Heart right ventricle (tissue), 16 donors: Measurements from ENCODE around the gene FAM227A. TPM values are rescaled to one million over a fixed set of nuclear protein-coding genes. Genes with fewer than 3 reads are reported as not detected.
A peak's percentile ranks its signal among the peaks of the same experiment; 100 is the strongest.
"Not testable (repeated sequence)": the region's sequence is repeated elsewhere in the genome, so short reads cannot be mapped to it uniquely, and the experiment has no call there.

Experiments used
- ATAC-seq, 8 donors: fragments of 200-7000 bp; cut with Tn5 transposase; one replicate each; pipeline ENCODE4 v1.9.1; 2020; ENCODE audit warnings: mild to moderate bottlenecking in 8 of 8, moderate library complexity in 8 of 8, moderate number of reproducible peaks in 1 of 8
- DNase-seq, 2 donors: peaks; one replicate each; pipeline ENCODE4 v3.0.0-alpha.2; 2020
- H3K27ac ChIP-seq, 10 donors: fragments of 200-600 bp; sonication (generic) in 2 of 10; one replicate each; pipeline versions ENCODE4 v1.5.0 to v1.8.0; 2020 to 2022; ENCODE audit warnings: mild to moderate bottlenecking in 3 of 10
- H3K27me3 ChIP-seq, 7 donors: fragments of 200-600 bp; one replicate each; pipeline ENCODE4 v1.8.0; 2021 to 2022; ENCODE audit warnings: mild to moderate bottlenecking in 2 of 7
- H3K36me3 ChIP-seq, 9 donors: fragments of 200-600 bp; sonication (generic) in 1 of 9; one replicate each; pipeline versions ENCODE4 v1.5.0 to v1.8.0; 2020 to 2022; ENCODE audit warnings: mild to moderate bottlenecking in 2 of 9
- H3K4me1 ChIP-seq, 9 donors: fragments of 200-600 bp; sonication (generic) in 1 of 9; one replicate each; pipeline versions ENCODE4 v1.5.0 to v1.8.0; 2020 to 2022; ENCODE audit warnings: mild to moderate bottlenecking in 4 of 9
- H3K4me3 ChIP-seq, 10 donors: fragments of 200-600 bp; sonication (generic) in 2 of 10; one replicate each; pipeline versions ENCODE4 v1.5.0 to v1.8.0; 2020 to 2022; ENCODE audit warnings: mild to moderate bottlenecking in 7 of 10, moderate library complexity in 2 of 10
- H3K9me3 ChIP-seq, 11 donors: fragments of 200-600 bp in 10 of 11; sonication (generic) in 2 of 11; one replicate each; pipeline versions ENCODE4 v1.5.0 to v1.8.0; 2013 to 2022; ENCODE audit warnings: mild to moderate bottlenecking in 2 of 11, control low read depth in 1 of 11, moderate library complexity in 1 of 11
- WGBS, 2 donors: extraction: QIAGEN DNeasy Blood & Tissue Kit; methylation state at CpG; one replicate each; pipeline ENCODE4 v1.1.7; 2013; ENCODE audit warnings: inconsistent platforms in 1 of 2; 5-methylcytosine and 5-hydroxymethylcytosine counted together
- intact Hi-C, 10 donors: fragments of 100-400 bp; cut with DNase I; formaldehyde crosslinking; loops; one replicate each; pipeline versions ENCODE4 v1.11.1 to v1.14.2; 2022
- polyA plus RNA-seq, 2 donors: library from polyadenylated mRNA; stranded (reverse); fragments of 200-250 nt; gene quantifications; one replicate each; pipeline ENCODE4 v1.2.3, GENCODE V29; 2013
- total RNA-seq, 10 donors: library from RNA; stranded (reverse); fragmentation: NEBNext Ultra II Directional in 3 of 10; extraction: Animal tissue kit (Norgen Biotek cat#: 25700) in 3 of 10; gene quantifications; one replicate each; pipeline versions ENCODE4 v1.2.1 to v1.2.4, GENCODE V29; 2021 to 2023
- TF ChIP-seq, protein P1 (sequence below), 9 donors: fragments of 200-600 bp; sonication (generic) in 2 of 9; IDR thresholded peaks; one replicate each; pipeline versions ENCODE4 v1.5.0 to v1.8.0; 2021 to 2022; ENCODE audit warnings: antibody characterized with exemption in 9 of 9, mild to moderate bottlenecking in 5 of 9, moderate library complexity in 1 of 9
- donor health status: Arrhythmogenic right ventricular cardiomyopathy.
- donor health status: ischemic (EF 13 %, LVEDD 7.1; RV severe dilation, severe dysfunction).
- donor health status: healthy with polysubstance abuse.
- donor health status: DM: no; HTN: yes; CAD: no.
- donor health status: DM: no; HTN: no; CAD: no.
- donor health status: ischemic (EF 25% LVEDD 6.9; RV normal size, moderate dysfunction).
- donor health status: ischemic (EF 25% LVEDD 5.7; RV mildly dilated, moderate dysfunction).
- donor health status: healthy.
- donor health status: DM: yes; HTN: yes; CAD: no.
- donor health status: Ischemic cardiomyopathy.
- donor health status: ischemic (EF 35%, LVEDD 5.7; RV mildly dilated, moderate dysfunction).
- donor health status: nonischemic (EF 11% LVEDD 7.7; RV severe dilation, severe dysfunction).
- donor health status: DM: yes; HTN: yes; CAD: no.
- donor health status: PGD.
- donor health status: ischemic (EF 29% LVEDD 5.4; RV normal size, mild dysfunction).
- donor health status: nonischemic (EF 23%, LVEDD 6.1; RV moderate dilation, normal function).

The FAM227A gene
- total and polyA plus RNA-seq, 12 donors: 0.11 to 0.97 (median 0.46) TPM

- Histone ChIP-seq H3K36me3 (peaks cover 0 to 12% (median 0%) of the 10 kb centered on the region in 9 donors), H3K27ac (no peak overlapping the region), H3K27me3 (no peaks in the 10 kb centered on the region), H3K4me3 (no peak overlapping the region), H3K9me3 (no peaks in the 10 kb centered on the region), H3K4me1 (no peaks in the 10 kb centered on the region)
- no peak for ATAC-seq
- DNase-seq: no peak
- WGBS, 2 donors: 84 to 91% methylated on average over 5 of the region's 5 CpGs
- TF ChIP-seq, protein P1, sequence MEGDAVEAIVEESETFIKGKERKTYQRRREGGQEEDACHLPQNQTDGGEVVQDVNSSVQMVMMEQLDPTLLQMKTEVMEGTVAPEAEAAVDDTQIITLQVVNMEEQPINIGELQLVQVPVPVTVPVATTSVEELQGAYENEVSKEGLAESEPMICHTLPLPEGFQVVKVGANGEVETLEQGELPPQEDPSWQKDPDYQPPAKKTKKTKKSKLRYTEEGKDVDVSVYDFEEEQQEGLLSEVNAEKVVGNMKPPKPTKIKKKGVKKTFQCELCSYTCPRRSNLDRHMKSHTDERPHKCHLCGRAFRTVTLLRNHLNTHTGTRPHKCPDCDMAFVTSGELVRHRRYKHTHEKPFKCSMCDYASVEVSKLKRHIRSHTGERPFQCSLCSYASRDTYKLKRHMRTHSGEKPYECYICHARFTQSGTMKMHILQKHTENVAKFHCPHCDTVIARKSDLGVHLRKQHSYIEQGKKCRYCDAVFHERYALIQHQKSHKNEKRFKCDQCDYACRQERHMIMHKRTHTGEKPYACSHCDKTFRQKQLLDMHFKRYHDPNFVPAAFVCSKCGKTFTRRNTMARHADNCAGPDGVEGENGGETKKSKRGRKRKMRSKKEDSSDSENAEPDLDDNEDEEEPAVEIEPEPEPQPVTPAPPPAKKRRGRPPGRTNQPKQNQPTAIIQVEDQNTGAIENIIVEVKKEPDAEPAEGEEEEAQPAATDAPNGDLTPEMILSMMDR (IDR thresholded peaks at IDR 0.05): no peak
- intact Hi-C loops: no loop called here
Measured at GRCh38 chr22:38628444-38628843, 27.7 kb downstream of the FAM227A start.

- TF ChIP-seq, protein P1 (IDR thresholded peaks at IDR 0.05): no peak
- Histone ChIP-seq H3K27me3 (no peaks in the 10 kb centered on the region), H3K4me1 (no peaks in the 10 kb centered on the region), H3K9me3 (peaks cover 0 to 7% (median 3%) of the 10 kb centered on the region in 11 donors), H3K4me3 (no peak overlapping the region), H3K27ac (no peak overlapping the region), H3K36me3 (no peaks in the 10 kb centered on the region)
- intact Hi-C loops: no loop called here
- DNase-seq (no peak), ATAC-seq (no peak)
- WGBS, 2 donors: 75 to 85% methylated on average over 4 of the region's 4 CpGs
Measured at GRCh38 chr22:38623351-38623750, 32.8 kb downstream of the FAM227A start.

- H3K27ac ChIP-seq: no peak overlapping the region
- WGBS, 2 donors: 96% methylated on average over 2 of the region's 2 CpGs
- TF ChIP-seq, protein P1 (IDR thresholded peaks at IDR 0.05): no peak
- intact Hi-C loops: no loop called here
- peaks cover 0 to 18% (median 3%) of the 10 kb centered on the region in 11 donors for H3K9me3 ChIP-seq
- peaks cover 0 to 19% (median 8%) of the 10 kb centered on the region in 9 donors for H3K4me1 ChIP-seq
- no peak overlapping the region for H3K4me3 ChIP-seq
- H3K27me3 ChIP-seq: no peaks in the 10 kb centered on the region
- no peak for DNase-seq
- no peak for ATAC-seq
- H3K36me3 ChIP-seq: no peaks in the 10 kb centered on the region
Measured at GRCh38 chr22:38618682-38619081, 37.5 kb downstream of the FAM227A start.

DNA sequence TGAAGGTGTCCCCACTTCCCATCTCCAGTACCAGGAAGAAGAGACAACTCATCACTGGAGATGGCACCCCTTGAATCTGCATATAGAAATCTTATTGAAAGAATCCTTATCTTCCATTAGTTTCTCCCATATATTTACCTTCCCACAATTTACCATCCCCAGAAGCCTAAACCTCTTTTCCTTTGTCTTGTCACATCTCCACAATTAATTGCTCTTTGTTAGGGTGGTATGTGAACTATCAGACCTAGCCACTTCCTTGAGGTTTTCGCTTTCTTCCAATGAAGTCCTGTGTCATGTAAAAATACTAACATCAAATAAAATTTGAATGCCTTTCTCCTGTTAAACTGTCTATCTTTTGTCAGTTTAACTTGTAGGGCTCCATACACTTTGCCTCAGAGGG lies 37.9 kb downstream of the FAM227A start:
- intact Hi-C loops: no loop called here
- DNase-seq: no peak
- Histone ChIP-seq H3K27ac (no peak overlapping the region), H3K9me3 (peaks cover 0 to 18% (median 3%) of the 10 kb centered on the region in 11 donors), H3K36me3 (no peaks in the 10 kb centered on the region), H3K27me3 (no peaks in the 10 kb centered on the region), H3K4me3 (no peak overlapping the region), H3K4me1 (peaks cover 0 to 21% (median 9%) of the 10 kb centered on the region in 9 donors)
- WGBS, 2 donors: 97 to 98% methylated on average over 1 of the region's 1 CpG
- TF ChIP-seq, protein P1 (IDR thresholded peaks at IDR 0.05): no peak
- no peak for ATAC-seq

DNA sequence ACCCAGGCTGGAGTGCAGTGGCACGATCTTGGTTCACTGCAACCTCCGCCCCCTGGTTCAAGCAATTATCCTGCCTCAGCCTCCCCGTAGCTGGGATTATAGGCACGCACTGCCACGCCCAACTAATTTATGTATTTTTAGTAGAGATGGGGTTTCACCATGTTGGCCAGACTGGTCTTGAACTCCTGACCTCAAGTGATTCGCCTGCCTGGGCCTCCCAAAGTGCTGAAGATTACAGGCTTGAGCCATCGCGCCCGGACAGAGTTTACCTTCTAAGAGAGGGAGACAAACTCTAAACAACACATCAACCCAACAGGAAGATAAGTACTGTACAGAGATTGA lies 41.2 kb downstream of the FAM227A start:
- peak overlapping the region in 8 of 10 donors; percentile 44 to 93 (median 83) for H3K27ac ChIP-seq
- intact Hi-C loops, H3K27me3 ChIP-seq, DNase-seq, H3K36me3 ChIP-seq, H3K4me3 ChIP-seq: not testable (repeated sequence)
- H3K9me3 ChIP-seq: peaks cover 0 to 18% (median 3%) of the 10 kb centered on the region in 11 donors
- peaks cover 0 to 21% (median 9%) of the 10 kb centered on the region in 9 donors for H3K4me1 ChIP-seq
- ATAC-seq: peak in 5 of 8 donors; percentile 2 to 42 (median 14)
- 88 to 93% methylated on average over 9 of the region's 9 CpGs for WGBS, 2 donors
